GOT3 (cell line): ENCODE measurements around the gene UNK.
"Not testable (repeated sequence)": the region's sequence is repeated elsewhere in the genome, so short reads cannot be mapped to it uniquely, and the experiment has no call there.

Source experiments
- DNase-seq: peaks from one replicate; lab custom pipeline; 2025; ENCODE audit warnings: mixed read lengths; lab: John Stamatoyannopoulos, UW

Gene UNK

GRCh38 chr17:75754378-75755204, 30.0 kb upstream of the UNK start:
- DNase-seq: no peak

- no peak for DNase-seq
Observed at GRCh38 chr17:75755205-75755901, 29.3 kb upstream of the UNK start.

- DNase-seq: no peak
Observed at GRCh38 chr17:75755990-75756389, 28.6 kb upstream of the UNK start.

- no peak for DNase-seq
Observed at GRCh38 chr17:75756451-75757085, 28.0 kb upstream of the UNK start.

- no peak for DNase-seq
Observed at GRCh38 chr17:75757086-75757681, 27.4 kb upstream of the UNK start.

- no peak for DNase-seq
Observed at GRCh38 chr17:75758131-75758905, 26.3 kb upstream of the UNK start.

GRCh38 chr17:75759457-75759856, 25.1 kb upstream of the UNK start:
- DNase-seq: no peak

- DNase-seq: not testable (repeated sequence)
Observed at GRCh38 chr17:75759978-75760640, 24.5 kb upstream of the UNK start.

GRCh38 chr17:75762513-75763268, 21.9 kb upstream of the UNK start:
- DNase-seq: no peak

- DNase-seq: no peak
Observed at GRCh38 chr17:75763269-75763607, 21.4 kb upstream of the UNK start.

GRCh38 chr17:75763613-75764416, 20.8 kb upstream of the UNK start:
- DNase-seq: no peak

- DNase-seq: no peak
Observed at GRCh38 chr17:75764417-75764710, 20.2 kb upstream of the UNK start.

- peak; percentile 68 for DNase-seq
Observed at GRCh38 chr17:75764711-75765421, 19.7 kb upstream of the UNK start, which contains the start of gene GALK1. GALK1 (minus strand) TSS chr17:75765192; CDS start chr17:75765136, 56 bp downstream.

GRCh38 chr17:75765981-75766380, 18.6 kb upstream of the UNK start:
- DNase-seq: no peak

GRCh38 chr17:75767881-75768280, 16.7 kb upstream of the UNK start:
- no peak for DNase-seq

- DNase-seq: no peak
Observed at GRCh38 chr17:75769536-75769935, 15.1 kb upstream of the UNK start.

GRCh38 chr17:75771334-75772281, 13.0 kb upstream of the UNK start:
- no peak for DNase-seq
